ENCODE results near the gene ADAR.

Gene ADAR

DNA sequence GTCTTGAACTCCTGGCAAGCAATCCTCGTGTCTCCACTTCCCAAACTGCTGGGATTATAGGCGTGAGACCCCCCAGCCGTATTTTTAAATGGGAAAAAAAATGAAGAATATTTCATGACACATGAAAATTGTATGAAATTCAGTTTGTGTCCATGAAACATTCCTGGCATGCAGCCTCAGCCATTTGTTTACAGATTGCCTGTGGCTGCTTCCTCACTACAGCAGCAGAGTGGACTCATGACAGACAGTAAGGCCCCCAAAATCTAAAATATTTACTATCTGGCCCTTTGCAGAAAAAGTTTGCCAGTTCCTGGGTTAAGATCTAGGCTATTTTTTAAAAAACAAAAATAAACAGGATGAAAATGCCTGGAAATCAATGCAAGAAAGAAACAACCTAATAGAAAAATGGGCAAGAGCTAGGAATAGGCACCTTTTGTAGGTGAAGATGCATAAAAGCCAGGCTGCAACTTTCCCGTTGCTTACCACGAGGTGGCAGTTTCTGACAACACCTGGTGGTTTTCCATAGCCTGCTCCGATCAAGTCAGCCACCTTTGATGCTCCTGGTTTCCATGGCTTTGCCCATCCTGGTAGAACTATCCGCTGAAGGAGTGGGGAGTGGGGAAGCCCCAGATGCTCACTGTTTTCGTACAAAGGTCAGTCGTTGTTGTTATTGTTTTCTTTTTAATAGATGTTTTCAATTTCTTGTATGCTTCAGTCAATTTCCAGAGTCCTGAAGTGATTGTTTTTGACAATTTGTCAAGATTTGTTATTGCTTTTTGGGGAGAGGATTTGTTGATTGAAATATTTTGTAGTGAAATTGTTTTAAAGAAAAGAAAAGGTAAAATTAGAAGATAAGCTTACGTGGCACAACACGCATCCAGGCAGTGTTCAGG lies 73.8 kb downstream of the ADAR start:
- no peak for DNase-seq (ENCODE audit: low read depth in 2 of 2, low spot score in 1 of 2)
